Inflammatory macrophage (primary cell): ENCODE results near the gene ANKZF1.

Experiments
- DNase-seq, 2 donors: peaks; one replicate each; pipeline ENCODE4 v3.0.0-alpha.2; 2020 to 2022

ANKZF1 gene

GRCh38 chr2:219207884-219208740 lies 21.5 kb upstream of the ANKZF1 start:
- no peak for DNase-seq

GRCh38 chr2:219209236-219210195 lies 20.1 kb upstream of the ANKZF1 start:
- DNase-seq: no peak

- no peak for DNase-seq
Measured at GRCh38 chr2:219210196-219210885, 19.3 kb upstream of the ANKZF1 start.

- no peak for DNase-seq
Measured at GRCh38 chr2:219210886-219211362, 18.7 kb upstream of the ANKZF1 start.

- no peak for DNase-seq
Measured at GRCh38 chr2:219213026-219213415, 16.6 kb upstream of the ANKZF1 start.

- no peak for DNase-seq
Measured at GRCh38 chr2:219213486-219214071, 16.0 kb upstream of the ANKZF1 start.

GRCh38 chr2:219214141-219214540 lies 15.5 kb upstream of the ANKZF1 start:
- no peak for DNase-seq

- no peak for DNase-seq
Measured at GRCh38 chr2:219214786-219215185, 14.8 kb upstream of the ANKZF1 start.

- no peak for DNase-seq
Measured at GRCh38 chr2:219215871-219216534, 13.6 kb upstream of the ANKZF1 start.

GRCh38 chr2:219216535-219216915 lies 13.1 kb upstream of the ANKZF1 start:
- DNase-seq: no peak

- peak; percentile 17 to 54 for DNase-seq
Measured at GRCh38 chr2:219218217-219218731, 11.3 kb upstream of the ANKZF1 start.

- peak; percentile 43 to 63 for DNase-seq
Measured at GRCh38 chr2:219218732-219219701, 10.6 kb upstream of the ANKZF1 start, which contains the start of gene ABCB6. Gene ABCB6, minus strand, starts transcription at chr2:219218958. Its CDS starts 285 bp downstream, at chr2:219218673.

GRCh38 chr2:219219784-219220532 lies 9.6 kb upstream of the ANKZF1 start:
- no peak for DNase-seq

GRCh38 chr2:219220652-219221402 lies 8.8 kb upstream of the ANKZF1 start:
- no peak for DNase-seq

GRCh38 chr2:219221957-219222518 lies 7.6 kb upstream of the ANKZF1 start:
- DNase-seq: no peak

GRCh38 chr2:219223831-219224610 lies 5.6 kb upstream of the ANKZF1 start:
- no peak for DNase-seq

- peak; percentile 76 to 89 for DNase-seq
Measured at GRCh38 chr2:219225350-219225749, 4.3 kb upstream of the ANKZF1 start.
